ENCODE results near the gene ADAM12. TPM values are rescaled to one million over a fixed set of nuclear protein-coding genes. Genes with fewer than 3 reads are reported as not detected.

The ADAM12 gene
- total and polyA plus RNA-seq, 2 donors (not counting 3 experiments of a cell fraction or from before 2014, with no cell fraction given): 0.22 to 0.33 TPM

DNA sequence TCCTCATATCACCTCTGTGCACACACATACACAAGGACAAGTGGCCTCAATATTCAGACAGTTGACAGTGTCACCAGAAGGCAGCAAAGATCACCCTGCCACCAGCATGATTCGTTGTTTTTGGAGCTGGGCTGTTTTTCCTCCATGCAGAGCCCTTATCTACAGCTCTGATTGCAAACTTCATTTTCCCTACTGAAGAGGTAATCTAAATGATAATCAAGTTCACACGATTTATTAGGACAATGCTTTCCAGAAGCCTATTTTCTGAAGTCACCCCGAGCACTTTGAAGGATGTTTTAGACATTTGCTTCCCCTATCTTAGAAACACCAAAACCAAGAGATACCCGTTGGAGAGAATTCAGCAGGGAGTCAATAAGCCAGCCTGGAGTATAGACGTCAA lies 46.0 kb upstream of the ADAM12 start:
- DNase-seq (ENCODE audit: low read depth, low spot score): no peak
- no peak overlapping the region for H2AFZ ChIP-seq (ENCODE audit: low read depth, low read length)
- H3K4me3 ChIP-seq (replicated peaks in 1 of 3; ENCODE audit: insufficient read depth in 1 of 3, low read depth in 1 of 3, low read length in 3 of 3): no peak overlapping the region
- POLR2A ChIA-PET: no interaction called here
- no peaks in the 10 kb centered on the region for H3K4me1 ChIP-seq (ENCODE audit: control insufficient read depth, extremely low read depth, insufficient read depth, low read length)
- no peaks in the 10 kb centered on the region for H3K9me3 ChIP-seq (replicated peaks; ENCODE audit: control insufficient read depth, insufficient read depth, low read length)
- TF ChIP-seq EZH2 (IDR thresholded peaks at IDR 0.05; ENCODE audit: borderline replicate concordance, low read depth, low read length, severe bottlenecking): no peak
- no peak for TF ChIP-seq POLR2A (IDR thresholded peaks at IDR 0.05; ENCODE audit: low read depth, low read length)
- TF ChIP-seq, protein P1, sequence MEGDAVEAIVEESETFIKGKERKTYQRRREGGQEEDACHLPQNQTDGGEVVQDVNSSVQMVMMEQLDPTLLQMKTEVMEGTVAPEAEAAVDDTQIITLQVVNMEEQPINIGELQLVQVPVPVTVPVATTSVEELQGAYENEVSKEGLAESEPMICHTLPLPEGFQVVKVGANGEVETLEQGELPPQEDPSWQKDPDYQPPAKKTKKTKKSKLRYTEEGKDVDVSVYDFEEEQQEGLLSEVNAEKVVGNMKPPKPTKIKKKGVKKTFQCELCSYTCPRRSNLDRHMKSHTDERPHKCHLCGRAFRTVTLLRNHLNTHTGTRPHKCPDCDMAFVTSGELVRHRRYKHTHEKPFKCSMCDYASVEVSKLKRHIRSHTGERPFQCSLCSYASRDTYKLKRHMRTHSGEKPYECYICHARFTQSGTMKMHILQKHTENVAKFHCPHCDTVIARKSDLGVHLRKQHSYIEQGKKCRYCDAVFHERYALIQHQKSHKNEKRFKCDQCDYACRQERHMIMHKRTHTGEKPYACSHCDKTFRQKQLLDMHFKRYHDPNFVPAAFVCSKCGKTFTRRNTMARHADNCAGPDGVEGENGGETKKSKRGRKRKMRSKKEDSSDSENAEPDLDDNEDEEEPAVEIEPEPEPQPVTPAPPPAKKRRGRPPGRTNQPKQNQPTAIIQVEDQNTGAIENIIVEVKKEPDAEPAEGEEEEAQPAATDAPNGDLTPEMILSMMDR (IDR thresholded peaks at IDR 0.05; ENCODE audit: extremely low read depth in 1 of 2, insufficient read depth in 1 of 2, low read depth in 1 of 2, low read length in 2 of 2): no peak
- no peaks in the 10 kb centered on the region for H3K79me2 ChIP-seq (ENCODE audit: control insufficient read depth, insufficient read depth, low read length)
- H3K9ac ChIP-seq (replicated peaks; ENCODE audit: extremely low read depth, insufficient read depth, low read length): no peak overlapping the region
- no peak for FAIRE-seq
- H3K27me3 ChIP-seq (ENCODE audit: control insufficient read depth in 2 of 2, insufficient read depth in 2 of 2, low read length in 2 of 2): no peaks in the 10 kb centered on the region
- intact Hi-C loops (cut with micrococcal nuclease) (no loop called here), dilution Hi-C loops (cut with MboI; ENCODE audit: extremely low pct_ligation_motif_present, low sequenced_read_pairs) (no loop called here)
- no peak overlapping the region for H3K27ac ChIP-seq (ENCODE audit: insufficient read depth, low read depth, low read length)
- no peaks in the 10 kb centered on the region for H4K20me1 ChIP-seq (replicated peaks; ENCODE audit: control insufficient read depth, extremely low read depth, insufficient read depth, low read length)
- H3K36me3 ChIP-seq (ENCODE audit: control insufficient read depth in 2 of 2, extremely low read depth in 1 of 2, insufficient read depth in 2 of 2, low read length in 2 of 2): no peaks in the 10 kb centered on the region
- no peak overlapping the region for H3K4me2 ChIP-seq (ENCODE audit: insufficient read depth, low read length)
- H3K9me1 ChIP-seq (replicated peaks; ENCODE audit: control insufficient read depth, extremely low read depth, insufficient read depth, low read length): no peaks in the 10 kb centered on the region
- no TSS peak for BruUV-seq (replicated peaks)
- CTCF ChIA-PET: no interaction called here

GRCh38 chr10:126433351-126433750 lies 45.1 kb upstream of the ADAM12 start:
- TF ChIP-seq EZH2 (IDR thresholded peaks at IDR 0.05; ENCODE audit: borderline replicate concordance, low read depth, low read length, severe bottlenecking) (no peak), JUN (IDR thresholded peaks at IDR 0.05; ENCODE audit: borderline replicate concordance, insufficient read depth, insufficient read length, low read depth) (peak; percentile 12), POLR2AphosphoS5 (IDR thresholded peaks at IDR 0.05; ENCODE audit: insufficient read depth, low read depth, low read length) (no peak)
- TF ChIP-seq, protein P2, sequence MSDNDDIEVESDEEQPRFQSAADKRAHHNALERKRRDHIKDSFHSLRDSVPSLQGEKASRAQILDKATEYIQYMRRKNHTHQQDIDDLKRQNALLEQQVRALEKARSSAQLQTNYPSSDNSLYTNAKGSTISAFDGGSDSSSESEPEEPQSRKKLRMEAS (IDR thresholded peaks at IDR 0.05; ENCODE audit: insufficient read depth, insufficient read length): no peak
- POLR2A ChIA-PET: no interaction called here
- CTCF ChIA-PET: no interaction called here
- BruUV-seq (replicated peaks): no TSS peak
- Histone ChIP-seq H3K79me2 (ENCODE audit: control insufficient read depth, insufficient read depth, low read length) (no peaks in the 10 kb centered on the region), H3K27ac (ENCODE audit: insufficient read depth, low read depth, low read length) (no peak overlapping the region), H3K36me3 (ENCODE audit: control insufficient read depth in 2 of 2, extremely low read depth in 1 of 2, insufficient read depth in 2 of 2, low read length in 2 of 2) (no peaks in the 10 kb centered on the region), H3K27me3 (ENCODE audit: control insufficient read depth in 2 of 2, insufficient read depth in 2 of 2, low read length in 2 of 2) (no peaks in the 10 kb centered on the region), H3K9me1 (replicated peaks; ENCODE audit: control insufficient read depth, extremely low read depth, insufficient read depth, low read length) (no peaks in the 10 kb centered on the region), H3K9ac (replicated peaks; ENCODE audit: extremely low read depth, insufficient read depth, low read length) (no peak overlapping the region), H3K4me2 (ENCODE audit: insufficient read depth, low read length) (no peak overlapping the region), H2AFZ (ENCODE audit: low read depth, low read length) (no peak overlapping the region), H3K9me3 (replicated peaks; ENCODE audit: control insufficient read depth, insufficient read depth, low read length) (no peaks in the 10 kb centered on the region), H3K4me1 (ENCODE audit: control insufficient read depth, extremely low read depth, insufficient read depth, low read length) (no peaks in the 10 kb centered on the region), H4K20me1 (replicated peaks; ENCODE audit: control insufficient read depth, extremely low read depth, insufficient read depth, low read length) (no peaks in the 10 kb centered on the region), H3K4me3 (replicated peaks in 1 of 3; ENCODE audit: insufficient read depth in 1 of 3, low read depth in 1 of 3, low read length in 3 of 3) (no peak overlapping the region)
- FAIRE-seq: no peak
- intact Hi-C loops (cut with micrococcal nuclease) (no loop called here), dilution Hi-C loops (cut with MboI; ENCODE audit: extremely low pct_ligation_motif_present, low sequenced_read_pairs) (no loop called here)
- DNase-seq (ENCODE audit: low read depth, low spot score): no peak
